ENCODE results near the gene ORMDL3. TPM values are rescaled to one million over a fixed set of nuclear protein-coding genes. Genes with fewer than 3 reads are reported as not detected.

Gene ORMDL3, protein sequence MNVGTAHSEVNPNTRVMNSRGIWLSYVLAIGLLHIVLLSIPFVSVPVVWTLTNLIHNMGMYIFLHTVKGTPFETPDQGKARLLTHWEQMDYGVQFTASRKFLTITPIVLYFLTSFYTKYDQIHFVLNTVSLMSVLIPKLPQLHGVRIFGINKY
- 33.1 and 53.1 TPM in 2 replicates for total RNA-seq

DNA sequence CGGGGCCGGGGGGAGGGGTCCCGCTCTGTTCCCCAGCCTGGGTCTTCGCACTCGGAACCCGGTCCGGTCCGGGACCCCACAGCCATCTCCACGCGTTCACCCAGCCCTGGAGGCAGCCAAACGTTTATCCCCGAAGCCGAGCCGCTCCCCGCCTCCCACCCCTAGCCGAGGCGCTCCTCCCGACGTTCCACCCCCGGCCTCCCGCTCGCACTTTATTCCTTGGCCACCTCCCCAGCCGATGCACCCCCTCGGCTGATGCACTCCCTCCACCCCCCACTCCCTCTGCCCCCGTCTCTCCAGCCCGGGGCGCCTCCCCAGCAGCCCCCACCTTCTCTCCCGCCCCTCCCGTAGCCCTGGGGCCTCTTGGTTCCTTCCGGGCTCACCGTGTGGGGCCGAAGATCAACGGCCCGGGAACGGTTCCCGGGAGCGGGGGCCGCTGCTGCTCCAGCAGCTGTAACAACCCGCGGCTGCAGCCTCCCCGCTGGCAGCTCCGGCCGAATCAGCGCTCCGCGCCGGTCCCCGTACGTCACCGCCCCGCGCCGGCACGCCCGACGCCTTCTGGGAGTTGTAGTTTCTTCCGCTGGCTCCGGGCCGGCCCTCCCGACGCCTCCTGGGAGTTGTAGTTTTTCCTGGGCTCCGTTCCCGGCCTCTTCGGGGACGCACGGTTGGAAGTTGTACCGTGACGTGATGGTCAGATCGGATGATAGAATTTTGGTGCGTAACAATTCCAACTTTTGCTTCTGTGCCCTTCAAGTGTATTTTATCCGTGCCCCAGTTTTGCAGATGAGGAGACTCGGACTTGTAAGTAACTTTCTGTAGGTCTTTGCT lies at the start of gene ORMDL3, which contains the start of gene LRRC3C:
Gene ORMDL3 (minus strand): TSS at position 501 of the 828 bp plus-strand sequence. CDS start 3,398 bp downstream, outside the sequence.
Gene LRRC3C (plus strand): TSS at position 632 of the 828 bp plus-strand sequence. CDS start 13,792 bp downstream, outside the sequence.

GRCh38 chr17:39962642-39963220 lies 35.3 kb upstream of the ORMDL3 start, which contains the start of gene GSDMA:
Gene GSDMA (plus strand): TSS chr17:39963004. CDS start chr17:39965688, 2,684 bp downstream.

Other genes starting within 250 kb of the ORMDL3 start
- gene PGAP3, start 239.5 kb downstream of the ORMDL3 start, total RNA-seq, result 5.9 and 10.0 TPM in 2 replicates
- gene ERBB2, start 227.5 kb downstream of the ORMDL3 start, total RNA-seq, result 28.0 and 37.5 TPM in 2 replicates
- gene MIEN1, start 197.1 kb downstream of the ORMDL3 start, total RNA-seq, result 16.8 and 18.1 TPM in 2 replicates
- gene GRB7, start 189.7 kb downstream of the ORMDL3 start, total RNA-seq, result 0.37 and 1.00 TPM in 2 replicates
- gene IKZF3, start 63.3 kb downstream of the ORMDL3 start, total RNA-seq, result not detected in 2 replicates
- not detected in 2 replicates for gene ZPBP2, start 59.4 kb downstream of the ORMDL3 start, total RNA-seq
- 4.1 and 8.4 TPM in 2 replicates for gene GSDMB, start 9.0 kb downstream of the ORMDL3 start, total RNA-seq
- not detected in 2 replicates for gene LRRC3C, start 131 bp upstream of the ORMDL3 start, total RNA-seq
- not detected in 2 replicates for gene GSDMA, start 35.4 kb upstream of the ORMDL3 start, total RNA-seq
- gene PSMD3, start 53.2 kb upstream of the ORMDL3 start, total RNA-seq, result 102 and 174 TPM in 2 replicates
- 0.25 and 1.4 TPM in 2 replicates for gene CSF3, start 87.8 kb upstream of the ORMDL3 start, total RNA-seq
- gene MED24, start 126.8 kb upstream of the ORMDL3 start, total RNA-seq, result 39.4 and 49.5 TPM in 2 replicates
- 23.6 and 38.7 TPM in 2 replicates for gene THRA, start 135.4 kb upstream of the ORMDL3 start, total RNA-seq
- gene NR1D1, start 173.0 kb upstream of the ORMDL3 start, total RNA-seq, result 2.9 and 3.3 TPM in 2 replicates
- 45.9 and 47.5 TPM in 2 replicates for gene MSL1, start 194.4 kb upstream of the ORMDL3 start, total RNA-seq
- 24.7 and 31.1 TPM in 2 replicates for gene CASC3, start 212.9 kb upstream of the ORMDL3 start, total RNA-seq
- 1.7 and 2.5 TPM in 2 replicates for gene RAPGEFL1, start 249.9 kb upstream of the ORMDL3 start, total RNA-seq

Measured in uterine smooth muscle cell (primary cell).